IMR-90 (cell line): ENCODE results near the gene PCSK2. TPM values are rescaled to one million over a fixed set of nuclear protein-coding genes. Genes with fewer than 3 reads are reported as not detected.
A peak's percentile ranks its signal among the peaks of the same experiment; 100 is the strongest.

ENCODE experiments used
- ATAC-seq: fragments of 200-7000 bp; cut with Tn5 transposase; 2 replicates; pipeline ENCODE4 v1.9.1; 2020; ENCODE audit warnings: low read depth, mild to moderate bottlenecking, moderate library complexity
- BruUV-seq: library from RNA; stranded (reverse); fragments of 400-500 nt; replicated peaks from 2 replicates; lab custom pipeline; 2021; lab: Mats Ljungman, UMichigan
- CTCF ChIA-PET: fragments of 300-600 bp; formaldehyde crosslinking; extraction: SDS; loops from one replicate; lab custom pipeline; 2021; ENCODE audit warnings: antibody characterized with exemption; lab: Yijun Ruan, JAX
- POLR2A ChIA-PET: fragments of 300-600 bp; sonication (Branson Sonifier 250); formaldehyde crosslinking; loops from one replicate; lab custom pipeline; 2022; ENCODE audit warnings: antibody characterized with exemption; ENCODE audit not compliant: unreplicated experiment; lab: Charles Lee
- DNase-seq: peaks from one replicate; pipeline ENCODE4 v3.0.0; 2013
- H2AFZ ChIP-seq: replicated peaks from 2 replicates; pipeline ENCODE3; 2013; ENCODE audit warnings: low read length, mild to moderate bottlenecking; ENCODE audit not compliant: poor library complexity
- H2AK5ac ChIP-seq: 2 replicates; pipeline ENCODE4 v1.6.1; 2013; ENCODE audit warnings: low read depth, low read length, inconsistent platforms
- H2AK9ac ChIP-seq: replicated peaks from 2 replicates; pipeline ENCODE3; 2013; ENCODE audit warnings: mild to moderate bottlenecking, low read depth, low read length, moderate library complexity; ENCODE audit not compliant: poor library complexity
- H2BK120ac ChIP-seq: 2 replicates; pipeline ENCODE4 v1.6.1; 2013; ENCODE audit warnings: low read depth, low read length, inconsistent platforms
- H2BK15ac ChIP-seq: 3 replicates; pipeline ENCODE4 v1.6.1; 2013; ENCODE audit warnings: low read depth, low read length, inconsistent platforms
- H2BK20ac ChIP-seq: 2 replicates; pipeline ENCODE4 v1.6.1; 2013; ENCODE audit warnings: low read depth, mild to moderate bottlenecking, inconsistent platforms, low read length, moderate library complexity
- H2BK5ac ChIP-seq: 2 replicates; pipeline ENCODE4 v1.6.1; 2013; ENCODE audit warnings: mild to moderate bottlenecking, low read depth, low read length, inconsistent platforms; ENCODE audit not compliant: poor library complexity, severe bottlenecking
- H3K14ac ChIP-seq: replicated peaks from 2 replicates; pipeline ENCODE4 v1.6.1; 2013; ENCODE audit warnings: low read depth, low read length, inconsistent platforms
- H3K18ac ChIP-seq: 2 replicates; pipeline ENCODE4 v1.6.1; 2013; ENCODE audit warnings: low read depth, low read length, control low read depth
- H3K23ac ChIP-seq: 2 replicates; pipeline ENCODE4 v1.6.1; 2013; ENCODE audit warnings: low read depth, low read length, inconsistent platforms
- H3K27ac ChIP-seq: 2 replicates; pipeline ENCODE4 v1.5.1; 2013; ENCODE audit warnings: mild to moderate bottlenecking, control low read depth, low read length; ENCODE audit not compliant: insufficient read depth
- H3K27me3 ChIP-seq: 2 replicates; pipeline ENCODE4 v1.6.1; 2013; ENCODE audit warnings: low read length; ENCODE audit not compliant: control insufficient read depth, insufficient read depth
- H3K36me3 ChIP-seq: 2 replicates; pipeline ENCODE4 v1.6.1; 2013; ENCODE audit warnings: low read length, mixed read lengths; ENCODE audit not compliant: control insufficient read depth, insufficient read depth
- H3K4ac ChIP-seq: 2 replicates; pipeline ENCODE4 v1.6.1; 2013; ENCODE audit warnings: low read depth, low read length, inconsistent platforms
- H3K4me1 ChIP-seq: 2 replicates; pipeline ENCODE4 v1.6.1; 2013; ENCODE audit warnings: low read length, mixed read lengths; ENCODE audit not compliant: control insufficient read depth, insufficient read depth
- H3K4me2 ChIP-seq: 2 replicates; pipeline ENCODE4 v1.6.1; 2013; ENCODE audit warnings: low read depth, mild to moderate bottlenecking, control low read depth, low read length, moderate library complexity
- H3K4me3 ChIP-seq: 2 replicates; pipeline ENCODE4 v1.5.1; 2013; ENCODE audit warnings: low read depth, mild to moderate bottlenecking, control low read depth, low read length, moderate library complexity; ENCODE audit not compliant: insufficient read depth
- H3K56ac ChIP-seq: 2 replicates; pipeline ENCODE4 v1.6.1; 2013; ENCODE audit warnings: low read length, inconsistent platforms; ENCODE audit not compliant: insufficient read depth; ENCODE audit errors: extremely low read depth
- H3K79me1 ChIP-seq, 2 experiments: 2 replicates each; pipeline ENCODE4 v1.6.1; 2013; ENCODE audit warnings: low read length in 2 of 2, inconsistent platforms in 1 of 2, low read depth in 1 of 2
- H3K9ac ChIP-seq: 2 replicates; pipeline ENCODE4 v1.6.1; 2013; ENCODE audit warnings: low read depth, low read length, control low read depth
- H3K9me1 ChIP-seq: 2 replicates; pipeline ENCODE4 v1.6.1; 2013; ENCODE audit warnings: low read length, inconsistent platforms; ENCODE audit not compliant: insufficient read depth
- H3K9me3 ChIP-seq: 2 replicates; pipeline ENCODE4 v1.6.1; 2013; ENCODE audit warnings: low read length; ENCODE audit not compliant: control insufficient read depth, insufficient read depth
- H4K20me1 ChIP-seq: 2 replicates; pipeline ENCODE4 v1.6.1; 2013; ENCODE audit warnings: low read length, inconsistent platforms; ENCODE audit not compliant: insufficient read depth
- H4K5ac ChIP-seq: 2 replicates; pipeline ENCODE4 v1.6.1; 2013; ENCODE audit warnings: mild to moderate bottlenecking, low read depth, low read length, control low read depth
- H4K8ac ChIP-seq, 2 experiments: 2 replicates each; pipeline ENCODE4 v1.6.1; 2013; ENCODE audit warnings: low read depth in 2 of 2, low read length in 2 of 2, control low read depth in 1 of 2, inconsistent platforms in 1 of 2
- H4K91ac ChIP-seq: 2 replicates; pipeline ENCODE4 v1.6.1; 2013; ENCODE audit warnings: low read depth, low read length, inconsistent platforms; ENCODE audit not compliant: insufficient read depth
- CEBPB ChIP-seq: IDR thresholded peaks from 2 replicates; pipeline ENCODE4 v1.6.1; 2012; ENCODE audit warnings: low read depth, low read length, improper control_type of control experiment
- FOS ChIP-seq: fragments of 150-350 bp; IDR thresholded peaks from 2 replicates; pipeline ENCODE4 v1.6.1; 2016; ENCODE audit warnings: low read depth, low read length
- SMC3 ChIP-seq: fragments of 150-350 bp; IDR thresholded peaks from 2 replicates; pipeline ENCODE4 v1.6.1; 2016; ENCODE audit warnings: low read depth, mild to moderate bottlenecking, antibody characterized with exemption, low read length, moderate library complexity
- WGBS, 2 experiments: methylation state at CpG; one replicate each; pipeline versions ENCODE4 v1.1.5 to v1.1.7; 2013; ENCODE audit warnings: missing lambda C conversion rate in 2 of 2; ENCODE audit not compliant: insufficient read length in 1 of 2; ENCODE audit errors: extremely low coverage in 2 of 2; 5-methylcytosine and 5-hydroxymethylcytosine counted together
- dilution Hi-C: fragments of 300-500 bp; cut with HindIII; formaldehyde crosslinking; loops from one replicate; pipeline ENCODE4 v1.14.3; 2018; ENCODE audit warnings: low sequenced_read_pairs; ENCODE audit not compliant: unreplicated experiment
- in situ Hi-C: fragments of 300-500 bp; cut with MboI; formaldehyde crosslinking; loops from 3 replicates; pipeline ENCODE4 v1.14.3; 2019; ENCODE audit warnings: low sequenced_read_pairs, inconsistent platforms, mixed read lengths
- intact Hi-C: fragments of 100-400 bp; cut with micrococcal nuclease; formaldehyde crosslinking; loops from 2 replicates; pipeline ENCODE4 v1.10.0; 2022
- polyA plus RNA-seq, 3 experiments: library from polyadenylated mRNA; depleted of rRNA; stranded (reverse); fragments of >200 nt; gene quantifications; 2 replicates each; pipeline ENCODE4 v1.2.3, GENCODE V29; 2012; ENCODE audit warnings: low replicate concordance in 1 of 3
- total RNA-seq: library from RNA; depleted of rRNA; stranded (reverse); fragments of >200 nt; gene quantifications from 2 replicates; pipeline ENCODE4 v1.2.3, GENCODE V29; 2012

The PCSK2 gene
- total and polyA plus RNA-seq, 2 of the 4 experiments (the other 2 are of a cell fraction): not detected

- POLR2A ChIA-PET: no interaction called here
- in situ Hi-C loops: loop anchor here (10.0 kb wide), 1 partner anchor 769 kb away; no protein-coding TSS in a partner anchor
Observed at GRCh38 chr20:17505636-17506517, 279.0 kb downstream of the PCSK2 start.

More at GRCh38 chr20:17505636-17506517, 279.0 kb downstream of the PCSK2 start:
- H3K9me1 ChIP-seq: no peaks in the 10 kb centered on the region
- H3K23ac ChIP-seq: 0 out of 2 replicates have a peak overlapping the region, but pooled peaks have one; percentile 8
- H3K14ac ChIP-seq: 0 out of 2 replicates have a peak overlapping the region, but pooled peaks have one; percentile 72
- no peaks in the 10 kb centered on the region for H3K9me3 ChIP-seq
- H2BK15ac ChIP-seq: peak overlapping the region; percentile 28; the same call in 1 of the 3 replicates
- TF ChIP-seq FOS (peak; percentile 86), CEBPB (peak; percentile 47; the same call in 1 of the 2 replicates), SMC3 (no peak)
- 77% methylated on average over 10 of the region's 19 CpGs; no CpG with 5 or more reads in 1 of the 2 experiments for WGBS, 2 experiments
- H2BK20ac ChIP-seq: 0 out of 2 replicates have a peak overlapping the region, but pooled peaks have one; percentile 10
- peak overlapping the region; percentile 44 for H4K91ac ChIP-seq
- peak overlapping the region; percentile 17; the same call in 1 of the 2 replicates for H4K5ac ChIP-seq
- no peak overlapping the region for H3K4me3 ChIP-seq
- DNase-seq (peak; percentile 71), ATAC-seq (no peak)
- H2BK5ac ChIP-seq: no peak overlapping the region
- H2AK9ac ChIP-seq: peak overlapping the region; percentile 90
- no peaks in the 10 kb centered on the region for H4K20me1 ChIP-seq
- no peaks in the 10 kb centered on the region for H3K79me1 ChIP-seq
- H3K36me3 ChIP-seq: no peaks in the 10 kb centered on the region
- CTCF ChIA-PET: interaction anchor here (0.5 to 1.2 kb wide), 9 partner anchors 8 to 773 kb away, joined by 3 to 4 read pairs (median 3); partner anchors contain the start of gene BFSP1
- BruUV-seq: no TSS peak
- H3K4ac ChIP-seq: peak overlapping the region; percentile 56
- no peak overlapping the region for H3K27ac ChIP-seq
- H2BK120ac ChIP-seq: peak overlapping the region; percentile 41
- dilution Hi-C loops: no loop called here
- intact Hi-C loops: loop anchor here (1.0 to 10.0 kb wide), 4 partner anchors 109 to 770 kb away; no protein-coding TSS in a partner anchor
- H3K56ac ChIP-seq: no peak overlapping the region
- H3K18ac ChIP-seq: no peak overlapping the region
- peak overlapping the region in 1 of 2 experiments; percentile 82; a peak in 3 of 4 replicates for H4K8ac ChIP-seq
- no peak overlapping the region for H3K9ac ChIP-seq
- peaks cover 9% of the 10 kb centered on the region; the same call in 1 of the 2 replicates for H3K27me3 ChIP-seq
- H2AFZ ChIP-seq: peak overlapping the region; percentile 97
- H3K4me2 ChIP-seq: peak overlapping the region; percentile 84; the same call in 1 of the 2 replicates
- H3K4me1 ChIP-seq: peaks cover 4% of the 10 kb centered on the region; the same call in 1 of the 2 replicates
- peak overlapping the region; percentile 68 for H2AK5ac ChIP-seq
